ENCODE data around the gene EME1. TPM values are rescaled to one million over a fixed set of nuclear protein-coding genes. Genes with fewer than 3 reads are reported as not detected.

EME1 gene
- total RNA-seq, 1 experiment from 2014 or later = 20.0 TPM

- Histone ChIP-seq H3K9me2 (replicated peaks; ENCODE audit: low read length) (no peaks in the 10 kb centered on the region), H3F3A (ENCODE audit: low read length, unreplicated experiment) (peaks cover 6% of the 10 kb centered on the region), H3K27me3 (ENCODE audit: low read length) (no peaks in the 10 kb centered on the region), H3K27ac (ENCODE audit: low read length) (no peak overlapping the region), H3K9ac (ENCODE audit: low read length) (no peak overlapping the region), H3K4me2 (ENCODE audit: low read length) (no peak overlapping the region), H2AFZ (ENCODE audit: low read length) (no peak overlapping the region), H3K4me3 (ENCODE audit: low read length) (no peak overlapping the region), H3K4me1 (ENCODE audit: insufficient read depth, low read length) (no peaks in the 10 kb centered on the region), H3K9me3 (ENCODE audit: low read length) (no peaks in the 10 kb centered on the region), H3K79me2 (ENCODE audit: low read length) (no peaks in the 10 kb centered on the region), H3K36me3 (ENCODE audit: low read depth, low read length) (peaks cover 21% of the 10 kb centered on the region; the same call in 1 of the 2 replicates), H4K20me1 (ENCODE audit: low read length) (no peaks in the 10 kb centered on the region)
- ChIA-PET CTCF (interaction anchor here (0.5 to 2.7 kb wide), 8 partner anchors 29 to 162 kb away, joined by 3 to 28 read pairs (median 9); partner anchors contain the start of gene LRRC59), POLR2A (ENCODE audit: unreplicated experiment) (interaction anchor here (0.6 kb wide), 2 partner anchors 144 to 322 kb away, joined by 3 to 5 read pairs; no protein-coding TSS in a partner anchor)
- BruUV-seq (replicated peaks) = no TSS peak
- TF ChIP-seq EZH2phosphoT487 (IDR thresholded peaks at IDR 0.05; ENCODE audit: borderline replicate concordance, low read length) (no peak), EZH2 (IDR thresholded peaks at IDR 0.05; ENCODE audit: low read length, unreplicated experiment) (no peak), CTCF (conservative IDR thresholded peaks at IDR 0.05; ENCODE audit: low read depth, low read length) (no peak)
- DNase-seq = no peak
- intact Hi-C loops (cut with micrococcal nuclease) = loop anchor here (1.0 kb wide), 2 partner anchors 35 to 117 kb away; partner anchors contain the start of gene LRRC59
- ATAC-seq = no peak
Observed at GRCh38 chr17:50362661-50363060, 10.4 kb upstream of the EME1 start.

GRCh38 chr17:50363217-50364060 lies 9.6 kb upstream of the EME1 start:
- Histone ChIP-seq H3K4me3 (ENCODE audit: low read length) (no peak overlapping the region), H3K9ac (ENCODE audit: low read length) (no peak overlapping the region), H3K27ac (ENCODE audit: low read length) (no peak overlapping the region), H3K9me3 (ENCODE audit: low read length) (no peaks in the 10 kb centered on the region), H3K4me2 (ENCODE audit: low read length) (no peak overlapping the region), H3F3A (ENCODE audit: low read length, unreplicated experiment) (peaks cover 6% of the 10 kb centered on the region), H3K79me2 (ENCODE audit: low read length) (no peaks in the 10 kb centered on the region), H2AFZ (ENCODE audit: low read length) (no peak overlapping the region), H3K36me3 (ENCODE audit: low read depth, low read length) (peaks cover 22% of the 10 kb centered on the region; the same call in 1 of the 2 replicates), H3K9me2 (replicated peaks; ENCODE audit: low read length) (no peaks in the 10 kb centered on the region), H3K4me1 (ENCODE audit: insufficient read depth, low read length) (no peaks in the 10 kb centered on the region), H4K20me1 (ENCODE audit: low read length) (no peaks in the 10 kb centered on the region), H3K27me3 (ENCODE audit: low read length) (no peaks in the 10 kb centered on the region)
- TF ChIP-seq EZH2 (IDR thresholded peaks at IDR 0.05; ENCODE audit: low read length, unreplicated experiment) (no peak), CTCF (conservative IDR thresholded peaks at IDR 0.05; ENCODE audit: low read depth, low read length) (no peak), EZH2phosphoT487 (IDR thresholded peaks at IDR 0.05; ENCODE audit: borderline replicate concordance, low read length) (no peak)
- POLR2A ChIA-PET (ENCODE audit: unreplicated experiment) = no interaction called here
- TSS peak; percentile 11 for BruUV-seq (replicated peaks)
- DNase-seq (peak; percentile 36), ATAC-seq (peak; percentile 21)
- intact Hi-C loops (cut with micrococcal nuclease) = no loop called here
- CTCF ChIA-PET = interaction anchor here (0.5 to 2.7 kb wide), 5 partner anchors 23 to 163 kb away, joined by 3 to 28 read pairs (median 13); partner anchors contain the start of gene LRRC59

- ATAC-seq (no peak; the same call in 1 of the 2 replicates), DNase-seq (no peak)
- no peaks in the 10 kb centered on the region for H3K79me2 ChIP-seq (ENCODE audit: low read length)
- intact Hi-C loops (cut with micrococcal nuclease) = no loop called here
- H3F3A ChIP-seq (ENCODE audit: low read length, unreplicated experiment) = peaks cover 6% of the 10 kb centered on the region
- POLR2A ChIA-PET (ENCODE audit: unreplicated experiment) = no interaction called here
- no TSS peak for BruUV-seq (replicated peaks)
- no peak overlapping the region for H3K9ac ChIP-seq (ENCODE audit: low read length)
- no peak overlapping the region for H2AFZ ChIP-seq (ENCODE audit: low read length)
- H3K4me2 ChIP-seq (ENCODE audit: low read length) = no peak overlapping the region
- no peaks in the 10 kb centered on the region for H3K27me3 ChIP-seq (ENCODE audit: low read length)
- H3K27ac ChIP-seq (ENCODE audit: low read length) = no peak overlapping the region
- H3K9me3 ChIP-seq (ENCODE audit: low read length) = no peaks in the 10 kb centered on the region
- no peaks in the 10 kb centered on the region for H3K4me1 ChIP-seq (ENCODE audit: insufficient read depth, low read length)
- no peak overlapping the region for H3K4me3 ChIP-seq (ENCODE audit: low read length)
- peaks cover 22% of the 10 kb centered on the region for H3K36me3 ChIP-seq (ENCODE audit: low read depth, low read length)
- CTCF ChIA-PET = no interaction called here
- H4K20me1 ChIP-seq (ENCODE audit: low read length) = no peaks in the 10 kb centered on the region
- no peaks in the 10 kb centered on the region for H3K9me2 ChIP-seq (replicated peaks; ENCODE audit: low read length)
- TF ChIP-seq EZH2 (IDR thresholded peaks at IDR 0.05; ENCODE audit: low read length, unreplicated experiment) = no peak
- no peak for TF ChIP-seq CTCF (conservative IDR thresholded peaks at IDR 0.05; ENCODE audit: low read depth, low read length)
- TF ChIP-seq EZH2phosphoT487 (IDR thresholded peaks at IDR 0.05; ENCODE audit: borderline replicate concordance, low read length) = no peak
Observed at GRCh38 chr17:50364061-50364458, 9.0 kb upstream of the EME1 start.
